RWPE1 (cell line): ENCODE results near the gene CEP78.
A peak's percentile ranks its signal among the peaks of the same experiment; 100 is the strongest.
"Not testable (repeated sequence)": the region's sequence is repeated elsewhere in the genome, so short reads cannot be mapped to it uniquely, and the experiment has no call there.

ENCODE experiments used
- CTCF ChIA-PET: fragments of 350-600 bp; sonication (Branson Sonifier 250); formaldehyde crosslinking; extraction: SDS; loops from one replicate; lab custom pipeline; 2021; lab: Yijun Ruan, JAX
- POLR2A ChIA-PET: fragments of 400-600 bp; formaldehyde crosslinking; extraction: SDS; loops from one replicate; lab custom pipeline; 2020; ENCODE audit warnings: antibody characterized with exemption; ENCODE audit not compliant: low non-redundant PET; lab: Yijun Ruan, JAX
- DNase-seq: peaks from one replicate; pipeline ENCODE4 v3.0.0; 2012; ENCODE audit warnings: low spot score
- H3K27ac ChIP-seq: fragments of 450-650 bp; 2 replicates; pipeline ENCODE4 v1.5.1; 2017
- CTCF ChIP-seq: fragments of 450-650 bp; conservative IDR thresholded peaks from 2 replicates; pipeline ENCODE4 v1.5.1; 2017; ENCODE audit warnings: low read depth, mild to moderate bottlenecking

The CEP78 gene

DNA sequence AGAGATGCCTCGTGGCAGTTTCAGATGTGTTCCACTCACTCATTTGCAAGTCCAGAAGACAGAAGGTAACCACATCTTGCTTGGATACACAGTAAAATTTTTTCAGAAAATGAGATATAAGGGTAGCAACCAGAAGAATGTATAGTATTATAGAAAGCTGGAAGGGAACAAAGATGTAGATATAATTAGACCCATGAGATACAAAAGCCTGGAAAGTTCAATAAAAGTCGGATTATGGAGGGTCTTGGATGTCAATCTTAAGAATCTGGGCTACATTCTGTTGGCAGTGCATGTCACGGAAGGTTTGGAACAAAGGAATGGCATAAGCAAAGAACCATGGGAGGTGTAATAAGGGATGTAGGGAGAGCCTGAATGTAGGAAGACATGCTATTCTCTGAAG lies 5.1 kb upstream of the CEP78 start:
- no peak overlapping the region for H3K27ac ChIP-seq
- no peak for DNase-seq
- TF ChIP-seq CTCF: no peak
- POLR2A ChIA-PET: no interaction called here
- CTCF ChIA-PET: interaction anchor here (0.6 kb wide), 1 partner anchor 994 kb away, joined by 3 read pairs; no protein-coding TSS in a partner anchor

- H3K27ac ChIP-seq, DNase-seq, POLR2A ChIA-PET: not testable (repeated sequence)
- CTCF ChIA-PET: interaction anchor here (0.6 kb wide), 1 partner anchor 346 kb away, joined by 3 read pairs; no protein-coding TSS in a partner anchor
Measured at GRCh38 chr9:78232471-78232870, 3.4 kb upstream of the CEP78 start.

DNA sequence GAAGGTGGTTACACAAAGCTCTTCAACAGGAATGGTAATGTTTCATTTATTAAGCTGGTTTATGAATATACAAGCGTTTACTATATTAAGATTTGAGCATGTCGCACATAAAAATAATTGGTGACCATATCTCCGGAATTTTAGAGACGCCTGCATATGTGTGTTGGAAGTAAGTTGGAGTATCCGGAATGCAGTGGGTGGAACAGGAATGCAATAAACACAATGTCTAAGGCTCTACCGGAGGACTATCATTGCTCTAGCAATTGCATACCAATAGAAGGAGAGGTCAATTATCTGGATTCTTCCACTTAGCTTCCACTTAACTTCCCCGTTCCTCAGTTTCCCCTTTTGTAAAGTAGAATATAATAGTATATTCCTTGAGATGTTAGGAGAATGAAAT lies 1.1 kb upstream of the CEP78 start:
- CTCF ChIA-PET: no interaction called here
- peak; percentile 56 for DNase-seq
- H3K27ac ChIP-seq: no peak overlapping the region
- POLR2A ChIA-PET: no interaction called here
- no peak for TF ChIP-seq CTCF

- POLR2A ChIA-PET: no interaction called here
- no peak for TF ChIP-seq CTCF
- DNase-seq: peak; percentile 34
- CTCF ChIA-PET: no interaction called here
- H3K27ac ChIP-seq: peak overlapping the region; percentile 84
Measured at GRCh38 chr9:78235256-78235761, 566 bp upstream of the CEP78 start.

- ChIA-PET CTCF (interaction anchor here (0.6 to 1.1 kb wide), 2 partner anchors 24 to 1738 kb away, joined by 3 read pairs; no protein-coding TSS in a partner anchor), POLR2A (interaction anchor here (0.7 kb wide), 1 partner anchor 61 kb away, joined by 14 read pairs; no protein-coding TSS in a partner anchor)
- peak; percentile 56 for DNase-seq
- peak overlapping the region; percentile 84 for H3K27ac ChIP-seq
- no peak for TF ChIP-seq CTCF
Measured at GRCh38 chr9:78236551-78236910, 656 bp downstream of the CEP78 start.

- no peak overlapping the region for H3K27ac ChIP-seq
- CTCF ChIA-PET: interaction anchor here (0.6 to 1.8 kb wide), 11 partner anchors 9 to 805 kb away, joined by 3 to 11 read pairs (median 3); partner anchors contain the start of gene PSAT1
- no peak for TF ChIP-seq CTCF
- no peak for DNase-seq
- POLR2A ChIA-PET: interaction anchor here (1.0 kb wide), 1 partner anchor 59 kb away, joined by 7 read pairs; the partner anchor contains the start of gene PSAT1
Measured at GRCh38 chr9:78238046-78239038, 2.5 kb downstream of the CEP78 start.
